Stomach (tissue), 9 donors: ENCODE data around the gene PDLIM4. TPM values are rescaled to one million over a fixed set of nuclear protein-coding genes. Genes with fewer than 3 reads are reported as not detected.

Source experiments
- DNase-seq, 2 donors: peaks; one replicate each; pipeline versions ENCODE4 v3.0.0 to v3.0.0-alpha.2; 2013 to 2019
- H3K27ac ChIP-seq, 5 donors: fragments of 200-600 bp in 4 of 5; sonication (generic) in 4 of 5; one replicate each; pipeline ENCODE4 v1.5.1; 2013 to 2019; ENCODE audit warnings: mild to moderate bottlenecking in 1 of 5, moderate library complexity in 1 of 5
- H3K27me3 ChIP-seq, 3 donors: fragments of 200-600 bp; sonication (generic); one replicate each; pipeline ENCODE4 v1.5.1; 2017 to 2019; ENCODE audit warnings: mixed run types in 1 of 3
- H3K36me3 ChIP-seq, 4 donors: fragments of 200-600 bp; sonication (generic); 1 replicate in 3 of 4; 2 replicates in 1 of 4; pipeline ENCODE4 v1.5.1; 2016 to 2019
- H3K4me1 ChIP-seq, 4 donors: fragments of 200-600 bp; sonication (generic); one replicate each; pipeline ENCODE4 v1.5.1; 2016 to 2019
- H3K4me3 ChIP-seq, 4 donors: fragments of 200-600 bp; sonication (generic) in 3 of 4; one replicate each; pipeline ENCODE4 v1.5.1; 2016 to 2019; ENCODE audit warnings: mild to moderate bottlenecking in 1 of 4
- H3K9me3 ChIP-seq, 4 donors: fragments of 200-600 bp; sonication (generic); one replicate each; pipeline ENCODE4 v1.5.1; 2016 to 2019
- EP300 ChIP-seq: sonication (generic); formaldehyde crosslinking; IDR thresholded peaks from one replicate; pipeline ENCODE4 v1.6.1; 2017; ENCODE audit warnings: antibody characterized with exemption
- POLR2A ChIP-seq, 4 donors: fragments of 450-650 bp; IDR thresholded peaks; one replicate each; pipeline ENCODE4 v1.6.1; 2016; ENCODE audit warnings: antibody characterized with exemption in 4 of 4, control low read depth in 2 of 4, mild to moderate bottlenecking in 1 of 4, moderate library complexity in 1 of 4
- POLR2AphosphoS5 ChIP-seq, 3 donors: sonication (generic); formaldehyde crosslinking; IDR thresholded peaks; one replicate each; pipeline ENCODE4 v1.6.1; 2016; ENCODE audit warnings: antibody characterized with exemption in 3 of 3
- WGBS, 5 donors: extraction: QIAGEN DNeasy Blood & Tissue Kit in 3 of 5; methylation state at CpG; one replicate each; pipeline versions ENCODE4 v1.1.5 to v1.1.7; 2013 to 2018; 5-methylcytosine and 5-hydroxymethylcytosine counted together
- intact Hi-C: fragments of 100-400 bp; cut with DNase I; formaldehyde crosslinking; loops from one replicate; pipeline ENCODE4 v1.15.1; 2023; ENCODE audit warnings: low total_unique reads
- polyA plus RNA-seq, 3 donors: library from polyadenylated mRNA; stranded (reverse); fragments of 200-250 nt; gene quantifications; one replicate each; pipeline ENCODE4 v1.2.3, GENCODE V29; 2013
- total RNA-seq, 5 donors: library from RNA; depleted of rRNA; stranded (reverse); fragments of >200 nt; gene quantifications; one replicate each; pipeline versions ENCODE4 v1.1.0 to v1.2.3, GENCODE V29; 2014 to 2016
- TF ChIP-seq, protein P1 (sequence below), 7 experiments: fragments of 450-650 bp in 4 of 7; fragments of 200-600 bp in 3 of 7; sonication (generic) in 3 of 7; IDR thresholded peaks; one replicate each; pipeline ENCODE4 v1.5.1; 2016 to 2019; ENCODE audit warnings: antibody characterized with exemption in 7 of 7, control low read depth in 2 of 7, mild to moderate bottlenecking in 1 of 7
- donor health status: healthy with polysubstance abuse.
- donor health status: Bipolar disorder and iron deficiency.
- donor health status: healthy.

PDLIM4 gene
- total and polyA plus RNA-seq, 8 donors = 11.2 to 52.4 (median 17.0) TPM; not detected in 1

DNA sequence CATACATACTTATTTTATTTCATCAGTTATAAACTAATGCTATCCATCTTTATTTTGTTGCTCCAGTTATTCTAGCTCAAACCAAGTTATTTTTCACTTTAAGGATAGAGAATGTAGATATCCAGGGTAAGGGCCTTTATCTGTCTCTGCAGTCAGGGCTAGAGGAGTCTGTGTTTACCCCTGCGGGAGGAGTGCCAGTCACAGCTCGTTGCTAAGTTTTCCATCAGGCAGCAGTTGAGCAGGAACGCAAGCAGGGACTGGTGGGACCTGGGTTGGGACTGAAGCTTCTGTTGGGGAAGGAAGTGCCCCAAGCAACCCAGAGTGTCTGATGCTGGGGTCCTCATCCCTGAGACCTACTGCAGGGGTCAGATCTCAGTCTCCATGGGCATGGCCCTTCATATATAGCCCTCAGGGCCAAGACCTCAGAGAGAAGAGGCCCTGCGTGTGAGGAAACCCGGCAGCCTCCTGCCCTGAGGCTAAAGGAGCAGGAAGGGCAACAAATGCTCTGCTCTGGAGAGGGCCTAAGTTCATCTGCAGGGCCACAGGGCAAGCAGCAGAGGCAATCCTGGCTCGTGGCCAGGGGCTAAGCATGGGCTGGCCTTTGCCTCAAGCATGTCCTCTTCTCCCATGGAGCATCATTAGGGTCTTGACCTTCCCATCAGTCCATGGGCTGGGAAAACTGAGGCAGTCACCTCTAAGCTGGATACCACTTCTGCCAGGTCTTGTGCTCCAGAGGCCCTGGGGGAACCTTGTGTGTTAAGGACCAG lies 43.3 kb downstream of the PDLIM4 start:
- H3K27me3 ChIP-seq = no peaks in the 10 kb centered on the region

DNA sequence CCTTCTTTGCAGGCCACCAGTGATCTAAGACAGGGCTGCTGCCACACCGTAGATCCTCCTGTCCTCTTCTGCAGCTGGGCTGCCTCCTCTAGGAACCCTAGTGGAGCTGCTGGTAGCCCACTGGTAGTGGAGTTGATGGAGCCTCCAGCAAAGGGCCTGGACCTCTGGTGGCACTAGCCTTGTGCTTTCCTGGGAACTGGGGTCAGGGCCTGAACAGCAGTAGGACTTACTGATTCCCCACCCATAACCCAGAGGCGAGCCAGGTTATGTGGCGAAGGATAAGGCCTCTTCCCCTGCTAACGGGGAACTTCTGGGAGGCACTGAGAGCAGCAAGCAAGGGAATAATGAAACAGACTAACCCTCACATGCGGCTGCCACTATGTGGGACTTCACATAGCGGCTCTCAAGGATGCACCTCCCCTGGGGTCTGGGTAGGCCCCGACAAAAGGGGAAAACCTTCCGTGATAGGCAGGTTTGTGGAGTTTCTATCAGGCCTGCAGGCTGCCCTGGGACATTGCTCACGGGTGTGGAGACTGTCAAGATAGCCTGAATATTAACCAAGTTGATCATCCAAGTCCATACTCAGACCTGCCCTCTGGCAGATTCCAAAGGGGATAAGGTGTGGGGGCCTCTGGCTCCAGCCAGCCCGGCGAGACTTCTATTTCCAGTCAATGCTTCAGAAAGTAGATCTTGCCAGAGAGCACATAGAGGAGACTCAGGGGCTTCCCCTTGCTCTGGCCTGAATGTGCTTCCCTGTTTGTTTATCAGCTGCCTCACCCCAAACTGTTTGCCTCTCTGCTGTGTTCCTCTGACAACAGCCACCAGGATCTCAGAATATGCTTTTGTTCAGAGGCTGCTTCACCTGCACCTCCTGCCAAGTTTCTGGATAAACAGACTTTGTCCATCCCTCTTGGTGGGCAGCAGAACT lies 44.1 kb downstream of the PDLIM4 start:
- 62 to 75% (median 68%) methylated on average over 11 of the region's 11 CpGs for WGBS, 5 donors
- intact Hi-C loops = no loop called here
- H3K27me3 ChIP-seq = no peaks in the 10 kb centered on the region
- peak; percentile 46 to 62 for DNase-seq
- H3K9me3 ChIP-seq = peaks cover 0 to 13% (median 5%) of the 10 kb centered on the region in 4 donors
- TF ChIP-seq POLR2AphosphoS5 (IDR thresholded peaks at IDR 0.05) (peak in 1 of 3 donors; percentile 42), POLR2A (IDR thresholded peaks at IDR 0.05) (no peak)
- peak overlapping the region in 2 of 5 donors; percentile 45 to 64 for H3K27ac ChIP-seq
- peaks cover 0 to 25% (median 14%) of the 10 kb centered on the region in 4 donors for H3K4me1 ChIP-seq
- H3K4me3 ChIP-seq = no peak overlapping the region
- H3K36me3 ChIP-seq = no peaks in the 10 kb centered on the region

More for the DNA sequence above, 43.3 kb downstream of the PDLIM4 start:
- peaks cover 0 to 12% (median 4%) of the 10 kb centered on the region in 4 donors for H3K9me3 ChIP-seq
- H3K4me3 ChIP-seq = no peak overlapping the region
- H3K36me3 ChIP-seq = no peaks in the 10 kb centered on the region
- DNase-seq = peak in 1 of 2 donors; percentile 56
- TF ChIP-seq, protein P1, sequence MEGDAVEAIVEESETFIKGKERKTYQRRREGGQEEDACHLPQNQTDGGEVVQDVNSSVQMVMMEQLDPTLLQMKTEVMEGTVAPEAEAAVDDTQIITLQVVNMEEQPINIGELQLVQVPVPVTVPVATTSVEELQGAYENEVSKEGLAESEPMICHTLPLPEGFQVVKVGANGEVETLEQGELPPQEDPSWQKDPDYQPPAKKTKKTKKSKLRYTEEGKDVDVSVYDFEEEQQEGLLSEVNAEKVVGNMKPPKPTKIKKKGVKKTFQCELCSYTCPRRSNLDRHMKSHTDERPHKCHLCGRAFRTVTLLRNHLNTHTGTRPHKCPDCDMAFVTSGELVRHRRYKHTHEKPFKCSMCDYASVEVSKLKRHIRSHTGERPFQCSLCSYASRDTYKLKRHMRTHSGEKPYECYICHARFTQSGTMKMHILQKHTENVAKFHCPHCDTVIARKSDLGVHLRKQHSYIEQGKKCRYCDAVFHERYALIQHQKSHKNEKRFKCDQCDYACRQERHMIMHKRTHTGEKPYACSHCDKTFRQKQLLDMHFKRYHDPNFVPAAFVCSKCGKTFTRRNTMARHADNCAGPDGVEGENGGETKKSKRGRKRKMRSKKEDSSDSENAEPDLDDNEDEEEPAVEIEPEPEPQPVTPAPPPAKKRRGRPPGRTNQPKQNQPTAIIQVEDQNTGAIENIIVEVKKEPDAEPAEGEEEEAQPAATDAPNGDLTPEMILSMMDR (IDR thresholded peaks at IDR 0.05) = no peak
- TF ChIP-seq POLR2AphosphoS5 (IDR thresholded peaks at IDR 0.05) (no peak), EP300 (no peak), POLR2A (IDR thresholded peaks at IDR 0.05) (no peak)
- peak overlapping the region in 2 of 5 donors; percentile 9 to 64 for H3K27ac ChIP-seq
- WGBS, 5 donors = 42 to 55% (median 50%) methylated on average over 5 to 6 of the region's 6 CpGs
- intact Hi-C loops = no loop called here
- H3K4me1 ChIP-seq = peaks cover 0 to 26% (median 14%) of the 10 kb centered on the region in 4 donors

DNA sequence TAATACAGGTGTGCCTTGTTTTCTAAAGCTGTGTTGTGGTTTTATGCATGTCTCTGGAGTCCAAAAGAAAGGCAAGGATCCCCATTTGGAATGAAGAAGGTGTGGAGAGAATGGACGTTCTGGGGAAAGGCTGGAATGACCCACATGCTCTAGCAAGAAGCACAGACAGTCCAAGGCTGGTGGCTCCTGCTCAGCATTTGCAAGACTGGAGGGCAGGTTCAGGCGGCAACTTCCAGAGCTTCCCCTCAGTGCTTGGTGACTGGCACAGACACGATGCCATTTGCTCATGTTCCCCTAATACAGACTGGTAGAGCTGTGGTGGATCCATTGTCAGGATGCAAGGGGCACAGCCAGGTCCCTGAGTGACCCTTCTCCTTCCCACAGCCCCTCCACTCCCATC lies 44.9 kb downstream of the PDLIM4 start:
- peak overlapping the region in 2 of 5 donors; percentile 45 to 64 for H3K27ac ChIP-seq
- 69 to 89% (median 77%) methylated on average over 2 to 3 of the region's 3 CpGs for WGBS, 5 donors
- H3K4me1 ChIP-seq = peaks cover 0 to 25% (median 14%) of the 10 kb centered on the region in 4 donors
- TF ChIP-seq POLR2AphosphoS5 (IDR thresholded peaks at IDR 0.05) (no peak), EP300 (no peak), POLR2A (IDR thresholded peaks at IDR 0.05) (no peak)
- TF ChIP-seq, protein P1 (IDR thresholded peaks at IDR 0.05) = no peak
- H3K27me3 ChIP-seq = no peaks in the 10 kb centered on the region
- no peaks in the 10 kb centered on the region for H3K36me3 ChIP-seq
- peaks cover 0 to 13% (median 5%) of the 10 kb centered on the region in 4 donors for H3K9me3 ChIP-seq
- DNase-seq = no peak
- H3K4me3 ChIP-seq = no peak overlapping the region
- intact Hi-C loops = no loop called here

DNA sequence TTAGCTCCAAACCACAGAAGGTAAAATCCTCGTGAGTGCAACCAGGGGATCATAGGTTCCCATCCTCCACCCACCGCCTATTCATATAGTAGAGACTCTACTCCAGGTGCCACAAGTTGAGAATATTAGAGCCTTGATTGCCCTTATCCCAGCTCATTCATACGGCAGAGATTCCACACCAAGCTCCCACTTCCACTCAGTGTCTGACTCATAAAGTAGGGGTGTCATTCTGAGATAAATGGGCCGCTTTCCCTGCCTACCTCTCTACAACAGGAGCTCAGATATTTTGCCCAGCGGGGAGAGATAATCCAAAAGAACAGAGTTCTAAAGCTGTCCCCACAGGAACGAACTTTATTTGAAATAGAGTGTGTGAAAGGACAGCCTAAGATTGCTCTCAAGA lies 46.1 kb downstream of the PDLIM4 start:
- H3K36me3 ChIP-seq = no peaks in the 10 kb centered on the region
- intact Hi-C loops = no loop called here
- peaks cover 0 to 13% (median 5%) of the 10 kb centered on the region in 4 donors for H3K9me3 ChIP-seq
- 89 to 93% (median 92%) methylated on average over 6 of the region's 6 CpGs for WGBS, 5 donors
- no peaks in the 10 kb centered on the region for H3K27me3 ChIP-seq
- no peak overlapping the region for H3K27ac ChIP-seq
- peaks cover 0 to 25% (median 14%) of the 10 kb centered on the region in 4 donors for H3K4me1 ChIP-seq
- TF ChIP-seq POLR2AphosphoS5 (IDR thresholded peaks at IDR 0.05) (no peak), EP300 (no peak), POLR2A (IDR thresholded peaks at IDR 0.05) (no peak)
- TF ChIP-seq, protein P1 (IDR thresholded peaks at IDR 0.05) = no peak
- no peak for DNase-seq
- H3K4me3 ChIP-seq = no peak overlapping the region
